ENCODE measurements around the gene PCNX2.
A peak's percentile ranks its signal among the peaks of the same experiment; 100 is the strongest.

Gene PCNX2

DNA sequence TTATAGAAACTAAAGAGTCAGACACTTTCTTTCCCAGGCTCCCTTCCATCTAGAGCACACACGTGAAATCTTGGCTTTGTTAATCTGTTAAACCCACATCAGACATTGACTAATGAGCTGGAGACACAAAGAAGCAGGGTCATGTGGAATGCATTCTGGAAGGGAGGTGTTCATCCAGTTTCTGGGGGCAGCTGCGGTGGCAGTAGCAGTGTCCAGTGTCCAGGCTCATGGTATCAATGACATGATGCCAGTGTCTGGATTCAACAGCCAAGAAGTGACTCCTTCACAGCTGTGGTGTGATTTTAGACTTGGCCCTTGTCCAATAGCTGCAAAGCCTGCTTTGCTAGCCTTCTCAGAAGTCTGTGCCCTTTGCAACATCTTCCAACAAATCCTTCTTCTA, 249.9 kb downstream of the PCNX2 start:
- no peak for DNase-seq

DNA sequence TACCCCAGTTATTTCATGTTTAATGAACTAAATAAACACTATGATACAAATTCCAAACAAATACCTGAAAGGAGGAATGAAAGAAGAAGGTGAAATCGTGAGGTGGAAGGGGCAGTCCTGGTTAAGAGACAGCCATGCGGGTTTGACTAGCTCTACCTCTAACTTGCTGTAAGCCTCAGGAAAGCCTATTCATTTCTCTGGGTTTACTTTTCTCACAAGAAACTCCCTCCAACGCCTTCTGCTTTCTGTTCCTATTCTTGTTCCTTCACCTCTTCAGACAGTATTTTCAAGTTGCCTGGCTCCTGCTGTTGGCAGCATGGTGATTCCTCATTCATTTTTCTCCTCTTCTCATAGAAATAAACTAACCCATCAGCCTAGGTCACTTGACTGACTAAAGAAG, 252.7 kb downstream of the PCNX2 start:
- DNase-seq: no peak

DNA sequence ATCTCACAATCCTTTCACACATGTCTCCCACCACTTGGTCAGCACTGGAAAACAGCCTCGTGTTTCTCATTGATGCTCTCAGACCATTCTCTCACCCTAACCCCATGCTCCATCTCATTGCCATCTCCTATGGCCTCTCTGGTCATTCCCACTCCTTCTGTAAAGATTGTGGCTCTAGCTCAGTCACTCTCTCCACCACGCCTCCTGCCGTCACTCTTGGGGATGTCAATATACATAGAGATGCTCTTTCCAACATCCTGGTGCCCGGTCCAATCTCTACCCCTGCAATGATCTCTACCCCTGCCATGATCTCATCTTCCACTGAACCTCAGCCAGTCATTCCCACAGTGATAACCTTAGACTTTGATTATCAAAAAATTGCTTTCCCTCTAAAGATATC, 255.0 kb downstream of the PCNX2 start:
- DNase-seq: no peak

DNA sequence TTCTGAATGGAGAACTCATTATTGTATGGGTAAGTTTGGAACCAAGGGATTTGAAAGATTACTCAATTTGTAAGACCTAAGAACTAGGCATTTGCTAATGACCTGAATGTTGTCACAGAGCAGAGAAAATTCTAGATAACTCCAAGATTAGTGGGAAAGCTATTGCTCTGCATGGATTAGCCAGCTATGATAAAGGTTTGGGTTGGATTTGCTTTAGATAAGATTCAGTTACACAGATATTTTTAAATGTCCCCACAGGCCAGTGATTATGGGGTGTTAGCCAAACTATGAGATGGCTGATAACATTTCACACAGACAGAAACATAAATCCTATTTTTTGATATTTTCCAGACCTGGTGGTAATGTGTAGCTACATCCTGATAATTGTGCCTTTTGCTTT, 256.9 kb downstream of the PCNX2 start:
- DNase-seq: no peak

DNA sequence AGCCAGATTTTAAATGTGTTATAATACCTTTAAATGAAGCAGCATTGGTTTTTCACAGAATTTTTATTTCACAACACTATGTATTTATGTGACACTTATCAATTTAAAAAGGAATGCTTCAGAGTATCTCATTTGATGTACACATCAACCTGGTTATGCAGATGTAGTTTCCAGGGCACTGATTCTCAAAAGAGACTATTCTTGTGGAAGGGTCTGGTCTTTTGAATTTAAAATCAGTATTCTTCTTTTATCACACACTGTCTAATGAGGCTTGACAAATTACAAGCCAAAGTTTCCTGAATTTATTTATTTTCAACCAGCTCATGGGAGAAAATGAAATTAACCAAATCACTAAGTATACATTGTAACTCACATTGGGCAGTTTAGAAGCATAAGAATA, 257.7 kb downstream of the PCNX2 start:
- DNase-seq: no peak

DNA sequence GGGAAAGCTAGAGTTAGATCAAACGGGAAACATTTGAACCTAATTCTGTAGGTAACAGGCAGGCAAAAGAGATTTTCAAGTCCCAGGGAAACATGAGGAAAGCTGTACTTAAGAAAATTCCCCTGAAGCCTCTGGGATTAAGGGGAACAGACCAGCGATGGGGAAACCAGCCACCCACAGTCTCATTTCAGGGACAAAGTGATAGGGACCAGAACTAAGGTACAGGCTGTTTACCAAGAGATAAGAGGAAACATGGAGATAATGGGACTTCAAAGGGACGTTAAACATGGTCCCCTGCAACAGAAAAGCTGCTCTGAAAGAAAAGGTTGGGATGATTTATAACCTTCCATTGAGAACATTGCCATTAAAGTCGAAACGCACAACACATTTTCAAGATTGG, 260.7 kb downstream of the PCNX2 start:
- DNase-seq: no peak

DNA sequence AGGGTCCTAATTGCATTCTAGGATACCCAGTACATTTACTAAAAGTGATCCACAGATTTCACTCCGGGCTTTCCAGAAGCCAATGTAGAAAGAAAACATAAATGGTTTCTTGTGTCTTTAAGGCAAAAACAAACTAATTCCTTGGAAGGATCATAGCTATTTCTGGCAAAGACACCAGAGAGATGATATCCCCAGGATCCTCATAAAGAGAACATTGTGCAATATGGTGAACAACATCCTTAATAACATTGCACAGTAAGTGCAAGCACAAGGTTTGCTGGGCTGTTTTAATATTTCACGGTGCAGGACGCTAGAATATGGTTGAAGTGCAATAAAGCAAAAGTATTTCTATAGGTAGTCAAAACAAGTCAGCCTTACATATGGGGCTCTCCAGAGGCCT, 262.2 kb downstream of the PCNX2 start:
- DNase-seq: no peak

DNA sequence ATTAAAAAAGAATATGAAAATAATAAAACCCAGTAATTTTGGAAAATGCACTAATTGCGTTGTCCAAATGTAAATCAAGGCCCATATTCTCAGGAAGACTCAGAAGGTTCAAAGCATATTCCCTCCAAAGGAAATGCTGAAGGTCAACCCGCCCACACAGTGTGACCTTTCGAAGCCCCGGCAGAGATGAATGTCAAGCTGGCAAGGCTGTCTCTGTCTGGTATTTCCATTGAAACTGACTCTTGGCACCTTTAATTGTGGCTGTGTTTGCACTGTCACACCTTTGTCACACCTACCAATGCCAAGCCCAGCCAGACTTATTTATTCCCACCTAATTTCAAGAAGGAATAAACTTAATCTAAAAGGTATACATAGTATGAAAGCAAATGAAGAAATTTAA, 262.6 kb downstream of the PCNX2 start:
- DNase-seq: no peak

DNA sequence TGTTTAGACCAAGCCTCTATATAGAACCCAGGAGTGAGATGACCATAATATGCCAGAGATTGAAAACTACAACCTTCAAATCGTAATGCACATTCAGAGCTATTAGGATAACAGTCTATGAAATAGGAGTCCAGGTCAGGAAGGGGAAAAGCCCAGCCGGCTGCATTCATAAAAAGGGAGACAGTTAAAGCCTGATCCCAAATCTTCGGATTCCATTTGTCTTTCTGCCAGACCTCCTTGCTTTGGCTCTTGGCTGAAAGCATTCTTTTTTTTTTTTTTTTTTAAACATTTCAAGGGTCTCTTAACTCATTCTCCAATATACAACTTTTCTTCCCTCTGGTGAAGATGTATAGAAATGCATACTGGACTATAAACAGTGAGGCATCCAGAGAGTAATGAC, 264.0 kb downstream of the PCNX2 start:
- no peak for DNase-seq

DNA sequence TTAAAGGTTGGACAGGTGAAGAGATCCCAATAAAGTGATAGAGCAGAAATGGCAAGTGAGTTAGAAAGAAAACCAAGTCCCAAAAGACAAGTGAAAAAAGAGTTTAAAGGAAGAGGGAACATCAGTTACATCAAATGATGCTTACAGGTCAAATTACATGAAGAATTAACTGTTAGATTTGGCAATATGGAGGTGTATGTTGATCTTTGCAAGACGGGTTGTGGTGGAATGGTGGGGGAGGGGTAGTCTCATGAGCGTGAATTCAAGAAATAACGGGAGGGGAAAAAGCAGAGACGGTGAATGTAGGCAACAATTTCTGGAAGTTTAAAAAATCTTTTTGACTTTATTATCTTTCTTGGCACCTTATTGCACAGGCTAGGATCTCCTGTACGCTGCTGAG, 268.5 kb downstream of the PCNX2 start:
- no peak for DNase-seq

DNA sequence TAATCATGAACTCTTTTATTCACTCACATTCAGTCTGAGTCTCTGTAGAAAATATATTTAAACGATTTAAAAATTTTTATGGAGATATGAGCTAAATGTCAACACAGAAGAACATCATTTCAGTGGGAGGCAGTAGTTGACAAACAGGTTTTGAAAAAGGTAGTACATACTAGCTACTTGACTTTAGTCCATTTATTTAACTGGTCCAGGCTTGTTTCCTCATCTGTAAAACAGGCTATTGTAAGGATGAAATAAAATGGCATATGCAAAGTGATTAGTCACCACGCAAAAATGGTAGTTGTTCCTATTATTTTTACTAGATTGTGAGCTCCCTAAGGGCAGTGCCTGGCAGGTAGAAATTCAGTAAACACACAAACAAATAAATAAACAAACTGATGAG, 270.0 kb downstream of the PCNX2 start:
- DNase-seq: no peak

DNA sequence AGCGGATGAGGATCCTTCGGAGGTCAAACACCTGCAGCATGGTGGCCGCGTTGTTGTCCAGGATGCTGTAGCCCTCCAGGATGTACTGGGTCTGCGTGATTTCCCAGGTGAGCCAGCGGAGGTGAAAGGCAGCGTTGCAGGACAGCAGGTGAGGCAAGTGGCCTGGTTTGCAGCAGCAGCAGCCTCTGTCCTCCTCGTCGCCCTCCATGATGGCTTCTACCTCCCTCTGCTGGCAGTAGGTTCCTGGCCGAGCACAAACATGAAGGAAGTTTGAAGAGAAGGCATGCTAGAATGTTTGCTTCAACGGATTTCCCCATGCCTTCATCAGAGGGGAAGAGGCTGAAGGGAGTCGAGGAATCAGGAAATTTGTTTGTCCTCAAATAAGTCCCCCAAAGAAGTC, 270.4 kb downstream of the PCNX2 start:
- DNase-seq: peak; percentile 14

DNA sequence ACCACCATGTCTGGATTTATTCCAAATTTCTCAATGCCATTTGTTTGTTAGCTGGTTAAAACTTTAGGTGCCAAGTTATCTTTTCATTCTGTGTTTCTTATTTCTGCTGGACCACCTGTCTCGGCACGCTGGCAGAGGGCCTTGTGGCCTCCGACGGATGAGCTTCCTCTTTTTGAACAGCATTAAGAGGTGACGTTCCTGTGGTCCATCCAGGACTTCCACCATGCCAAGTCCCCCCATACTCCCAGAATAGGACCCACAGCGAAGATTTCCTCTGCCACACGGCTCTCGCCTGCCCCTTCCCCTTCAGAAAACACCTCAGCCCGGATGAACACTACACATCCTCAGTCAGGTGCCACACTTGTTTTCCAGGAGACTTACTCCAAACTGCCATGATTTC, 271.3 kb downstream of the PCNX2 start:
- DNase-seq: no peak

DNA sequence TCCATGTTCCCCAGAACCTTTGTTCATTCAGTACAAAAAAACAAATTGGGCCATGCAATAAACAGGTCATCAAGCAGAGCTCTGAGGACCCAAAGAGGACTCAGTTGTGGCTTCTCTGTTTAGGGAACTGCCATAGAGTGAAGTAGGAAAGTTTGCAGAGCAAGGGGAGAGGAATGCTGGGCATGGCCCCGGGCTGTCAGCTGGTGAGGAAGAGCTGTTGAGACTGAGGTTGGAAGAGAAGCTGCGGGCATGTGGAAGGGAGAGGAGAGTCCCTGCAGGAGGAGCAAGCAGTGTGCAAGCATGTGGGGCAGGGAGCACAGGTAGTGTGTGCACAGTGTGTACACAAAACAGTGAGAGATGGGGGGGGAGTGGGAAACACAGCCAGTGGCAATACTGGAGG, 273.3 kb downstream of the PCNX2 start:
- DNase-seq: no peak

DNA sequence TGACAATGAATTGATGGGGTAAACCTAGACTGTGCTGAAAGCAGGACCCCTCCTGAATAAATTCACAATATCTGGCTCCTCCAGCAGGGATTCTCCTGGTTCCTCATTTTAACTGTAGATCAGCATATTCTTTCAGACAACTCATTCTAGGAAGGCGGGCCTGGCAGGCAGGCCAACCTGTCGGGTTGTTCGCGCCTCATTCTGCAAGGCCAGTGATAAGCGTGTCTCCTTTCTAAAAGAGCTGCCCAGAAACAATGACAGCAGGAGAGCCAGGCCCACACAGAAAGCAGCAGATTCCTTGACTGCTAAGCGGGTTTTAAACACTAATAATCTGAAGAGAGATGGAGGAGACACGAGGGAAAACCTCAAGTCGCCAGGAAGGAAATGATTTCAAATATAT, 275.1 kb downstream of the PCNX2 start:
- no peak for DNase-seq

DNA sequence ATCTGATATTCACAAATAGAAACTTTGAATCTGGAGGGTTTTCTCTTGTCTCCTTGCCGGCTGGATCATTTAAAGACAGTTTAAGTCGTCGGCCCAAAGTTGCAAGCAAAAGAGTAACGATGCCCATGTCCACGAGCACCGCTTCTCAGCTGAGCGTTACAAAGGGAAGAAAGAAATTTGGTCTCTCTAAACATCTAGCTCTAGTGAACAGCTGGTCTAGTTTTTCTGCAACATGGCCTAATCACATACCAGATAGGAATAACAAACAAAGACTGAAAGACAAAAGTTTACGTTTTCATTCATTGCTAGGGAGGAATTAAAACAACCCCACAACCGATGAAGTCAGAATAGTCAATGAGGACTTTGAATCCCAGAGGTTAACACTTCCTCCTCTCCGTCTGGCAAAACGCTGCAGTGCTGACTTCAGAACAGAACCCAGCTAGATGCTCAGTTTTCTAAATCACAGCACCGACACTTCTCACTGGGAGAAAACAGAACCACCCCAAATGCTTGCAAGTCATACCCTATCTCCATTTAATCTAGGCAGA, 275.7 kb downstream of the PCNX2 start:
- DNase-seq: no peak

DNA sequence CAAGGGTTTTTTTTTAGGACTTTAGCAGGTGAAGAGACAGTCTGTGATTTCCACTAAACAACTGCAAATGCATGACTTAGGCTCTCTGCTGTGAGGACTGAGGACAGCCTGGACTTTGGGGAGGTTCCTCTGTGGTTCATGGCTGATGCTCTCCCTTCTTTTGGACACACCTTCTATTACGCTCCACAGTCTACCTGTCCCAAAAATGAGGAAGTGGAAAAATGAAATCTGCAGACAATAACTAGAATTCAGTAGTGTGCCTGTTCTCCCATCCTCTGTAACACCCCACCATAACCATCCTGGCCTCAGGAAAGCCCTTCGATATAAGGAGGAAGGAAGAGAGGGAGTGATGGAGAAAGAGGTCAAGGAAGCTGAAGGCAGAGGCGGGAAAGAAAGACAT, 276.4 kb downstream of the PCNX2 start:
- DNase-seq: no peak

DNA sequence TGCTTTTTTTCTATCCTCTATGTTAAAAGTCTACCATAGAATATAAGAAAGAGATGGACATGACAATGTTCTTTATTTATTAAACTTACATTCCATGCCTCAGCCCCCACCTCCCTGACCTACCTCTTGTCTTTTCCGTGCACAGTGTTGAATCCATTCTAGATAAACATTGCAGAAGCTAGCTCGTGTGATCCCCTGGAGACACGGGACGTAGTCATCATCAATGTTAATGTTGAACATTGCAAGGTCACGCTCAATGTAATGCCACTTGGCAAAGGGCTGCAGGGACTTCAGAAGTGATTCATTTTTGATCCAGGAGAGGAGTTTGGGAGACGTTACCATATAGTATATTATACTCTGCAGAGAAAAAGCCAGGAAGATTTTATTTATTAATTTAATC, 278.7 kb downstream of the PCNX2 start:
- no peak for DNase-seq

DNA sequence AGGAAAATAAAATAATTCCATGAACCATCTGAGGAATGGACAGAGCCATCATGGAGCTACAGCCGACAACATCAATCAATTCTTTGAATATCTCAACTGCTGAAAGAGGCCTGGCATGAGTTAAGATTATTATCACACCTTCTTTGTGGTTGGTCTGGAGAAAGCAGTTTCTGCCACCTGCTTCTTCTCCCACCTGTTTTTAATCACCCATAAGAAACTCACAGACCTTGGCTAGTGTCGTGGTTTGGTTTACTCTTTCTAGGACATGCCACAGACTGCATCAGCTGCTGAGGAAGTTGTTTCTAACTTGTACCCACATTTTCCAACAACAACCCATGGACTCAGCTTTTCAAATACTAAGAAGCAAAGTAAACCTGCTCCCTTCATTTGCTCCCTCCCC, 279.6 kb downstream of the PCNX2 start:
- DNase-seq: no peak

DNA sequence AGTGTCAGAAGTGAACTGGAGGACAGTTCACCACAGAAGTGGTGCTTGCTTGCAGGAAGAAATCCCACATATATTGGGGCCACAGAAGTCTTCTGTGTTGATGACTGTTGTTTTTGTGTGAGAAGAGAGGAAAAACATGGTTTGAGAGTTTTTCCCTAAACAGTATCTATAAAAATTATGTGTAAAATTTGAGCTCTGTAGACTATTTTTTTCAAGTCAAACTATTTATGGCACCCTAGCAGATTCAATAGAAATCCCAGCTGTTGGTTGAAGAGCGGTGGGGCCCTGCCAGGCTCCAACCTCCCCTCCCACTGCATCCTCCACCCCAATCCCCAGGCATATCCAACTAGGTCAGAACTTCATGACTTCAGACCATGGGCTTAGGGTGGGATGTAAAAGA, 283.5 kb downstream of the PCNX2 start:
- DNase-seq: no peak

DNA sequence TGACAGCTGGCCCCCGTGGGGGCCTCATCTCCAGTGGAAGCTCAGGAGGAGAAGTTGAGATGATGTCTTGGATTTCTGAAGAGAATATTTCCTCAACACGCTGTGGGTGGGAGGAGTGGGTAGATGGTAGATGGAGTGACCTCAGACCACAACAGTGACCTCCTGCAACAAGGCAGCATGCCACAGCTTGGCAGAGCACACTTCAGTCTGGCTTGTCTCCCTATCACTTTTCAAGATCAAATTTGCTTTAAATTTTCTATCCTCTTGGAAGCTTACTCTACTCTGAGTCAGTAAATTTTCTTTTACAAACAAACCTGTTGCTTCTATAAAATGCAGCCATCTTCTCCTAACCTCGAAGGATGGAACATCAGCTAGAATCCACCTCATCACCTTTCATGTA, 285.4 kb downstream of the PCNX2 start:
- no peak for DNase-seq

DNA sequence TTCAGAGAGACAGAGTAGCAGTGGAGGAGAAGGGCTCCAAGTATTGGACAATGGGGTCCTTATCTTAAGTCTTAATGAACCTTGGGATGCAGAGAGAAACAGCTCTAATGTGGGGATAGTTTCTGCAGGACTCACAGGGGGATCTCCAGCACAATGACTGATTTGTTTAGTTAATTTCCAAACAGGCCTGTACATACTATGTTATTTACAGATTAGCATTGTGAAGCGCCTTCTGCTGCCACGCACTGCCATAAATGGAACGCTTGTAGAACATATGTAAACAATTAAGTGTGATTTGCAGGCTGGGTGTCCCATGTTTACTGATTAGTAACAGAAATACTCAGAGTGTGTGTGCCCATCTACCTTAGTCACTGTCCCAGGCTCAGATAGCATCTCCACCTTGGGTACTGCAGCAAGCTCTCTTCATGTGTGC, 289.0 kb downstream of the PCNX2 start:
- peak; percentile 7 for DNase-seq

DNA sequence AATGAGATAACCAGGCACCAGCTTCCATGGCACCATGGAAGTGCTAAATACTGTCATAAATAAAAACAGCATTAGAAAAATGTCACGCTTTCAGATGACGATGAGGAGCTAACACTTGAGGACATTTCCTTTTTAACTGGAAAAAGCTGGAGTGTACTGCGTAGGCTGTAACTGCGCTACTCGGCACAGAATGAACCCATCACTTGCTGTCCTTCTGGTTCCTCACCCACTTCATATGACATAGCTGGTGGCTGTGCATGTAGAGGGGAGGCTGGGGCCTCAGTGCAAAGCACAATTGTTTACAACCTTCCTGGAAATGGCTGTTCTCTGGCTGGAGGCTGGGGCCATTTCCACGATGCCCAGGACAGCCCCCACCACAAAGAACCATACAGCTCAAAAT, 289.4 kb downstream of the PCNX2 start:
- DNase-seq: no peak

DNA sequence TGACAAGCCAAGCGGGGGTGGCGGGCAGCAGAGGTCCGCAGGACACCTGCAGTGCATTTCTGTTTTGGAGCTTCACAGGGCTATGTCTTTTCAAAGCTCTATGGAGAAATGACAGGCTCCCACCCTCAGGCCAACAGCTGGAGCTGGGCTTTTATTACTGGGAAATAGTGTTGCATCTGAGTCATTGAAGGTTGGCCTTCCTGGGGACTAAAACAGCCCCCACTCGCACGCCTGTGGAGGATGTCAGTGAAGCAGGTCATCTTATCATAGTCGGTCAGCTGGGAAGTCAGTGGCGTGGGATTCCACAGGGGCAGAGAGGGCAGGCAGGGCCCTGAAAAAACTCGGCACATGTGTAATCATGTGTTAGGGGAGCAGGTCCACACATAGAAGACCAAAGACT, 289.8 kb downstream of the PCNX2 start:
- DNase-seq: no peak

DNA sequence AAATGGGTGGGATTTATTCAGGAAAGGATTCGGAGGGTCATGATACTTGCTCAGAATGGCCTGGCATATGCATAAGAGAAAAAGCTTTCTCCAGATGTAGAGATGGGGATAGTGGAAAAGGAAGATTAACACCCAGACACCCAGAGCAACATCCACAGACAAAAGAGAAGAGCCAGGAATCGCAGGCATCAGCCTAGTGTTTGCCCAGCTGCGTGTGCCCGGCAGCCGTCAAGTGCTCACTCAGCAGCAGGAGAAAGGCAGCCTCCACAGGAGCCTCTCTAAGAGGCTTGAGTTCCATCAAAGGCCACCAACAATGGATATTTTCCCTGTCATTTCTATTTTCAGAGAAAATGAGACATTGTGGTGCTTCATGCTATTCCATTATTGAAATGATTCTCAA, 290.4 kb downstream of the PCNX2 start:
- peak; percentile 81 for DNase-seq

DNA sequence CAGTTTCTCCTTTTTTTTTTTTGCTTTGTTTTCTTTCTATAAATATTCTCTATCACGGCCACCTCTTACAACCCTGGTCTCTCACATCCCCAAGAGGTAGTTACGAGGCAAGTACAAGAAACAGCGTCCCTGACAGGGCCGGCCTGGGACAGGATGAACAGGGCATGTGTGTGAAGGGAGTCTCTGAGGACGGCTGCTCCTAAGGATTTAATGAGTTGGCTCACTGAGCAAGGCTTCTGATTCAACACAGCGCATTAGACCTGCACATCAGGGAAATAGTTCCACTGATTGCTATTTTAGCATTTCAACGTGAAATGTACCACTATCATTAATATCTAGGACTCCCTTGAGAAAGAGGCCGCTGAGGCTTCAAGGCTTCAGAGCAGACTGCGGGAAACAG, 291.1 kb downstream of the PCNX2 start:
- DNase-seq: no peak

Measured in NCI-H774 (cell line).